HUES6 (cell line): ENCODE results near the gene STIP1.
"Not testable (repeated sequence)": the region's sequence is repeated elsewhere in the genome, so short reads cannot be mapped to it uniquely, and the experiment has no call there.

Experiments
- H3K27ac ChIP-seq: 2 replicates; pipeline ENCODE4 v1.7.0; 2013; ENCODE audit warnings: low read depth, mild to moderate bottlenecking, low read length, inconsistent platforms
- H3K27me3 ChIP-seq: 2 replicates; pipeline ENCODE4 v1.6.1; 2013; ENCODE audit warnings: low read length; ENCODE audit not compliant: control insufficient read depth, insufficient read depth
- H3K36me3 ChIP-seq: 2 replicates; pipeline ENCODE4 v1.6.1; 2013; ENCODE audit warnings: low read length; ENCODE audit not compliant: control insufficient read depth, insufficient read depth
- H3K4me1 ChIP-seq: 2 replicates; pipeline ENCODE4 v1.6.1; 2013; ENCODE audit warnings: low read length; ENCODE audit not compliant: control insufficient read depth, insufficient read depth
- H3K4me3 ChIP-seq: 2 replicates; pipeline ENCODE4 v1.5.1; 2013; ENCODE audit warnings: low read depth, low read length
- H3K9ac ChIP-seq: one replicate; pipeline ENCODE4 v1.6.1; 2013; ENCODE audit warnings: mild to moderate bottlenecking, low read length
- H3K9me3 ChIP-seq: 2 replicates; pipeline ENCODE4 v1.6.1; 2013; ENCODE audit warnings: low read depth, low read length; ENCODE audit not compliant: control insufficient read depth, insufficient read depth

STIP1 gene

GRCh38 chr11:64148917-64149617, 36.9 kb upstream of the STIP1 start:
- Histone ChIP-seq H3K27ac (no peak overlapping the region), H3K9me3 (no peaks in the 10 kb centered on the region), H3K4me1 (peaks cover 20% of the 10 kb centered on the region), H3K4me3 (no peak overlapping the region), H3K27me3 (no peaks in the 10 kb centered on the region; the same call in 1 of the 2 replicates), H3K36me3 (no peaks in the 10 kb centered on the region), H3K9ac (no peak overlapping the region)

GRCh38 chr11:64150051-64150450, 35.9 kb upstream of the STIP1 start:
- Histone ChIP-seq H3K27me3 (no peaks in the 10 kb centered on the region), H3K4me1 (peaks cover 23% of the 10 kb centered on the region), H3K4me3 (no peak overlapping the region), H3K9ac (no peak overlapping the region), H3K27ac (no peak overlapping the region), H3K9me3 (no peaks in the 10 kb centered on the region), H3K36me3 (no peaks in the 10 kb centered on the region)

- Histone ChIP-seq H3K27me3 (no peaks in the 10 kb centered on the region), H3K36me3 (no peaks in the 10 kb centered on the region), H3K4me1 (peaks cover 23% of the 10 kb centered on the region), H3K9ac (no peak overlapping the region), H3K4me3 (no peak overlapping the region), H3K27ac (no peak overlapping the region), H3K9me3 (no peaks in the 10 kb centered on the region)
Observed at GRCh38 chr11:64150481-64151239, 35.3 kb upstream of the STIP1 start.

- Histone ChIP-seq H3K4me3 (no peak overlapping the region), H3K27ac (no peak overlapping the region), H3K27me3 (no peaks in the 10 kb centered on the region), H3K4me1 (peaks cover 23% of the 10 kb centered on the region), H3K9ac (no peak overlapping the region), H3K9me3 (no peaks in the 10 kb centered on the region), H3K36me3 (no peaks in the 10 kb centered on the region)
Observed at GRCh38 chr11:64151337-64151736, 34.6 kb upstream of the STIP1 start.

GRCh38 chr11:64152841-64153691, 32.9 kb upstream of the STIP1 start:
- Histone ChIP-seq H3K36me3 (no peaks in the 10 kb centered on the region), H3K4me1 (peaks cover 21% of the 10 kb centered on the region), H3K27ac (no peak overlapping the region), H3K9ac (no peak overlapping the region), H3K27me3 (no peaks in the 10 kb centered on the region), H3K4me3 (no peak overlapping the region), H3K9me3 (no peaks in the 10 kb centered on the region)

- no peaks in the 10 kb centered on the region for H3K36me3 ChIP-seq
- no peaks in the 10 kb centered on the region for H3K9me3 ChIP-seq
- no peak overlapping the region for H3K4me3 ChIP-seq
- H3K4me1 ChIP-seq = peaks cover 16% of the 10 kb centered on the region
- no peaks in the 10 kb centered on the region for H3K27me3 ChIP-seq
- H3K9ac ChIP-seq = no peak overlapping the region
- no peak overlapping the region for H3K27ac ChIP-seq
Observed at GRCh38 chr11:64153812-64154211, 32.2 kb upstream of the STIP1 start.

GRCh38 chr11:64156235-64157011, 29.5 kb upstream of the STIP1 start:
- no peak overlapping the region for H3K4me3 ChIP-seq
- no peaks in the 10 kb centered on the region for H3K9me3 ChIP-seq
- H3K36me3 ChIP-seq = 0 out of 2 replicates have a peak, but pooled peaks cover 3% of the 10 kb centered on the region
- H3K4me1 ChIP-seq = peaks cover 16% of the 10 kb centered on the region
- H3K9ac ChIP-seq = no peak overlapping the region
- H3K27me3 ChIP-seq = no peaks in the 10 kb centered on the region
- no peak overlapping the region for H3K27ac ChIP-seq

- no peaks in the 10 kb centered on the region for H3K9me3 ChIP-seq
- H3K36me3 ChIP-seq = 0 out of 2 replicates have a peak, but pooled peaks cover 3% of the 10 kb centered on the region
- no peaks in the 10 kb centered on the region for H3K27me3 ChIP-seq
- H3K27ac ChIP-seq = no peak overlapping the region
- peaks cover 13% of the 10 kb centered on the region for H3K4me1 ChIP-seq
- no peak overlapping the region for H3K4me3 ChIP-seq
- H3K9ac ChIP-seq = no peak overlapping the region
Observed at GRCh38 chr11:64157631-64158394, 28.2 kb upstream of the STIP1 start.

- no peak overlapping the region for H3K4me3 ChIP-seq
- 0 out of 2 replicates have a peak, but pooled peaks cover 3% of the 10 kb centered on the region for H3K36me3 ChIP-seq
- H3K4me1 ChIP-seq = peaks cover 9% of the 10 kb centered on the region
- no peak overlapping the region for H3K9ac ChIP-seq
- no peaks in the 10 kb centered on the region for H3K27me3 ChIP-seq
- H3K27ac ChIP-seq = no peak overlapping the region
- no peaks in the 10 kb centered on the region for H3K9me3 ChIP-seq
Observed at GRCh38 chr11:64161037-64161436, 24.9 kb upstream of the STIP1 start.

GRCh38 chr11:64162769-64163168, 23.2 kb upstream of the STIP1 start:
- not testable (repeated sequence) for H3K9me3 ChIP-seq, H3K36me3 ChIP-seq, H3K27ac ChIP-seq, H3K4me3 ChIP-seq, H3K27me3 ChIP-seq, H3K4me1 ChIP-seq, H3K9ac ChIP-seq
